HG02938 (cell line): ENCODE data around the gene AWAT2.

ENCODE experiments used
- ATAC-seq: cut with Tn5 transposase; IDR thresholded peaks from one replicate; pipeline ENCODE4 v1.9.1; 2021; ENCODE audit warnings: mild to moderate bottlenecking, moderate library complexity; ENCODE audit not compliant: unreplicated experiment

Gene AWAT2

DNA sequence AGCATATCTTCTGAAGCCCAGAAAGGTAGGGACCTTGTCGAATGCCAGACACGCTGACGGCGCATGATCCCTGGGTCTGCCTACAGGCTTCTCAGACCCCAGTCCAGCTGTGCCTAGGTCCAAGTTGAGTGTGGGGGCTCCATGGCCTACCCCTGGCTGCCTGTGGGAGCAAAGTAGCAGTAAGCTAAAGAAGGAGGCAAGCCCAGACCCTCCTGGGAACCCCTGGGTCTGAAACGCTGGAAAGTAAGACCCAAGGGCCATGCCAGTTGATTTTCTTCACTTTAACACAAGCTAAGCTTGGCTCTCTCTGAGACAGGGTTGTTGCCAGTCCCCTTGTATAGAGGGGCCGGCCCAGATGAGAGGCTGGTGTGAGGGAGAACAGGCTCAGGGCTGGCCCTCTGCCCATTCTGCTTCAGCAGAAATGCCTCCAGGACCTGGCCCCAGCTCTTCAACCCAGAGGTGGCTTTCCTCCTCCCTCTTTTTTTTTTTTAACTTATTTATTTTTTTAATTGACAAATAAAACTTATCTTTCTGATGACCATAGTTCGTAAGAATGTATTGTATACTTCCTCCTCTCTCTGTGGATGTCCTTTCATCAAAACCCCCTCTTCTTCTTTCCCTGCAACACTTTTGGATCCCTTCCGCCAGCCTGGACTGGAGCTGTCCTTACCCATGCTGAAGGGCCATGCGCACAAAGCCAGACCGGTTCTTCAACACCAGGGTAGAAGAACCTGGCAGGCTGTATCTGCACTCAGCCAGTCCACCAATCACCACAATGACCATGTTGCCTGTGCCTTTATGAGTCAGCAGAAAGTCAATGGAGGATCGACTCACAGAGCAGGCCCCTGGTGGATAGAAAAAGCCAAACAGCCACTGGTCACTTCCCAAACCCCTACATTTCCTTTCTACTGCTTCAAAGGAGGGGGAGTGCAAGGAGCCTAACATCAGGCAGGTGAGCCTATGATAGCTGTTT is 7.1 kb downstream of the AWAT2 start:
- no peak for ATAC-seq

DNA sequence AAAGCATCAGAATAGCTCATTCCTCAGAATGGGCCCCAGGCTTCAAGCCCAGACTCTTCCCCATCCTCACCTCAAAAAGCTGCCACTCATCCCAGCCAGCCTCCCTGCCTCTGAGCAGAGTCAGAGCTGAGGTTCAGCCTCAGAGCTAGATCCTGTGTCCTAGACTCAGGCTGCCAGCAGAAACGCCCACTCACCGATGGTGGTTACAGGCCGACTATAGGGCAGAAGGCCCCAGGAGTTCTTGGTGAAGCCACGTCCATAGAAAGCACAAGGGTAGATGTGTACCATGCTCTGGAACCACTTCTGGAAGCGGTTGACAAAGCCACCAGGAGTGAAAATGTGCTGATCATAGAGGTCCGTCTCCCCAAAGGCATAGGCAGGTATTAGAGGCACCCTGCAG is 7.7 kb downstream of the AWAT2 start:
- ATAC-seq = no peak

DNA sequence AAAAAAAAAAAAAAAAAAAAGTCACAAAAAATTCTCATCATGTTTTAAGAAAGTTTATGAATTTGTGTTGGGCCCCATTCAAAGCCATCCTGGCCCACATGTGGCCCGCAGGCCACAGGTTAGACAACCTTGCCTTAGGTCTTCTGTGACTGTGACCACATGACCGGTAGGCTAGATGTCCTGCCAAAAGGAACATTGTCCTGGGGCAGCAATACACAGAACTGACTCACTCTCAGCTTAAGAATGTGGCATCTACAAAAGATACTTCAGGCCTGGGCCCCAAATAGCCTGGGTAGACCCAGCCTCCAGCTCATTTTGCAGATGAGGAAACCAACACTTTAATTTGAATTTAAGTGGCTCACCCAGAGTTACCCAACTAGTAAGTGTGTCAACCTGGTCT is 10.0 kb downstream of the AWAT2 start:
- no peak for ATAC-seq

DNA sequence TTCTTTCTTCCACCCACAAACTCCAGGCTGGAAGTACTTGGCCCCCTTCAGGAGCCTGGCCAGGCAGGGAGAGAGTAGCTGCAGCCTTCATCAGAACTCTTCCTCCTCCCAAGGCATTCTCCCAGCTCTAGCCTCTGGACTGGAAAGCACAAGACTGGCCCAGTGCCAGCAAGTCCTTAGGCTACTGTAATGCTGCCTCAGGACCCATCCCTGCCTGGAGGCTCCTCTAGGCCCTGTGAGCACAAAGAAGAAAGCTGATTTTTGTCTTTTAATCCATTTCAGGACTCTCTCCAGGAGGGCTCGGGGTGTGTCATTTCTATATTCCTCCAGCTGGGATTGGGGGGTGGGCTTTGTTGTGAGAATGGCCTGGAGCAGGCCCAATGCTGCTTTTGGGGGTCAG is 10.8 kb downstream of the AWAT2 start:
- ATAC-seq = no peak

DNA sequence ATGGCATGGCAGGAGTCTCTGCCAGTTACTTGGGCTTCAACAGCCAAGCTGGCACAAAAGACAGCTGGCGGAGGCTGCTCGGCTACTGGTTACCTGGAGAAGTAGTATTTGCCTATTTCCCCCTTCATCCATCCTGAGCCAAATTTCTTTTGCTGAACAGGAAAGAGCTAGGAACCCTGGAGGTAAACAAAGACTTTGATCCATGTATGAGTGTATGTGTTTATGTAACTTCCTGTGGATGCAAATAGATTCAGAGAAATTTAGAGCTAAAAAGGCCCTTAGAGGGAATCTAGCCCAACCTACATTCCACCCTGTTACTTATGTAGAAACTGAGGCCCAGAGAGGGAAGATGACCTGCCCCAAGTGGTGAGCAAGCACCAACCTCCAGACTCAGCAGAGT is 11.2 kb downstream of the AWAT2 start:
- ATAC-seq = no peak

DNA sequence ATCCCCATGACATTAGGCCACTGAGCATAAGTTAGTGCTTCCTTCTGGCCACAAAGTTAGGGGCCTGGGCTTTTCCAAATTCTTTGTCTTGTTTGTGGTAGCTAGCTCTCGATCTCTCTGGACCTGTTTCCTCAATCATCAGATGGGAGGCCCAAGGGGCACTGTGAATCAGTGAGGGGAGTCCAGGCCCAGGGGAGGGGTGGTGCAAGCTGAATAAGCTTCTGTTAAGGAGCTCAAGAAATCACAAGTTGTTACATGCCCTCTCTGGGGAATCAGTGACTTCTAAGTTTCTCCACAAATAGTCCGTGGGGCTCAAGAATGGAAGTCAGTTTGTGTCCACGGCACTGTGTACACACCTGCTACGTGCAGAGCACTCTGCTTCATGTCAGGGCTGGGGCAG is 15.1 kb downstream of the AWAT2 start:
- no peak for ATAC-seq

DNA sequence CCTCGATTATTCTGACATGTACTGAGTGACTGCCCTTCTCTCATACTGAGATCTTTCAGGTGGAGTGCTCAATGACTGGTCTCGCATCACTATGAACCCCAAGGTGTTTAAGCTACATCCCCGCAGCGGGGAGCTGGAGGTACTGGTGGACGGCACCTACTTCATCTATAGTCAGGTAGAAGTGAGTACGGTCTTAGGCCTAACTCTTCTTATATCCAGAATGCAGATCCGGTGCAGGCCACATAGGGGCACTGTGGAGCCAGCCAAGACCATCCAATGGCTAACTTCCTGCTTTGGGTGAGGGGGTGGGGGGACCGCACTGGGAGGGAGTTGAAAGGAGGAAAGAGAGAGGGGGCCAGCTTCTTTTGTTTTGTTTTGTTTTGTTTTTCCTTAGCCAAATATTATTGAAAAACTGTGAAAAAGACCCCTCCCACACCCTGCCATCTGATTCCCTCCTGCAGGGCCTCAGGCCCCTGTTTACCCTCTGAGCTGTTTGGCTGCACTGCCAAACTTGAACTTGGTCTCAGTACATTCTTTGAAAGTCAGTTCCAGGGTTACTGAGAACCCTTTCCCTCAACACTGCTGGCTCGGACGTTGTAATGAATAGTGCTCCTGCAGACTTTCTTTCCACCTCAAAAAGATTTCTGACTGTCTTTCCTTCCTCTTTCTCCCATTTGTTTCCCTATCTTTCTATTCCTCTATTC is 16.2 kb downstream of the AWAT2 start:
- peak; percentile 76 for ATAC-seq

DNA sequence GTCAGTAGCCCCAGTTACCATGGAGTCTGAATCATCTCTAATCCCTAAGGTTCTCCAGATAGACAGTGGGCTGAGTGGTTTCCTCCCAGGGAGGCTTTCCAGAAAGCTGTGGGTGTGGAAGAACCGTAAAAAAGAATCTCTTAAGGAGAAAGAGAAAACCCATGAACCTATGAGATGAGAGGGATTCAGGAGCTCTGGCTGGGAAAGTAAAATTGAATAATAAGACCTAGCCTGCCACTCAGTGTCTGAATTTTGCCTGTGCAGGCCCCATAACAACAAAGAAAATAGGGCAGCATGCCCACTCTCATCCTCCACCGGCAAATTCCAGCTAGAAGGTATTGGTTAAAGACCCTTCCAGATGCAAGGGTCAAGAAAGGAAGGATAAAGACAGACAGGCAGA is 16.9 kb downstream of the AWAT2 start:
- no peak for ATAC-seq

DNA sequence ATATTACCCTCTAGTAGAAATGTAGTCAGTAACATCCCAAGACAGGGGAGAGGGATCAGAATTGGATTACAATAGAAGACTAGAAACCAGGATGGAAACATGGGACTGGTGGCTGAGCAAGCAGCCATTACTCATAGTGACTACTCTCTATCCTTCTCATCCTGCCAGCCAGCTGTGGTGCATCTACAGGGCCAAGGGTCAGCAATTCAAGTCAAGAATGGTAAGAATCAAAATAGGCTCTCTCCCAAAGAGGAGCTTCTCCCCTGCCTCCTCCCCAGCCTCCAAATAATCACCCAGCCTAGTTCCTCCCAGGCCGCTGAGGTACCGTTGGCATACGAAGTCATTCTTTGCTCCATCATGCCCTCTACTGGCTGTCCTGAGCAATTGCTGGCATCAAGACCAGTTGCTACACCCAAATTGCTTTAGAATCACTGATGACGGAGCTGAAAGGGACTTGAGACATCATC is 19.4 kb downstream of the AWAT2 start:
- ATAC-seq = peak; percentile 64

DNA sequence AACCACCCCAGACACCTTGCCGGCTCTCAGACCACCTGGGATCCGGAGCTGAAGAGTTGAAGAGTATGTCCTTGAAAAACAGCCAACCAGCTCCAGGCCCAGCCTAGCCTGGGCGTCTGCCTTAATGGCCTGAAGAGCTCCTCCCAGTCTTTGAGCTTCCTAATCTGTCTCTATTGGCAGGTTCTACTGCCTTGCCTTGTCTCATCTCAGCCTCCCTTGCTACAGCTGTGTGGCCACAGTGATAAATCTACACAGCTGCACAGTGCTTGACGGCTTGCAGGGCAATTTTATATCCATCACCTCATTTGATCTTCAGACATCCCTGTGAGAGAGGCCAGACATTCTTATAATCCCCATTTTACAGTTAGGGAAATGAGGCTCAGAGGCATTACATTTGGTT is 19.9 kb downstream of the AWAT2 start:
- no peak for ATAC-seq

DNA sequence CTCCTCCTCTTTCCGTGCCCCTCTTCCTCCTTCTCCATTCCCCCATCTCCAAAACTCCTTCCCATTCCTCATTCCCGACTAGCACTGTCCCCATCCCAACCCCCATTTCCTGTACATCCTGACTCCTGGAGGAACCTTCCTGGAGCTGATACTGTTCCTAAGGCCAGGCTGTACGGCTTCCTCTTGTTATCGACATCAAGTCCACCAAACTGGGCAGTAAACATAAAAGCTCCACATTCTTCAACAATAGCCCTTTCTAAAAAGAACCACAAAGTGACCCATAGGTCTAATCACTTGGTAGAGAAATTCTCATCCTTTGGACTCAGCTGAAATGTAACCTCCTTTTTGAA is 22.9 kb downstream of the AWAT2 start:
- no peak for ATAC-seq

DNA sequence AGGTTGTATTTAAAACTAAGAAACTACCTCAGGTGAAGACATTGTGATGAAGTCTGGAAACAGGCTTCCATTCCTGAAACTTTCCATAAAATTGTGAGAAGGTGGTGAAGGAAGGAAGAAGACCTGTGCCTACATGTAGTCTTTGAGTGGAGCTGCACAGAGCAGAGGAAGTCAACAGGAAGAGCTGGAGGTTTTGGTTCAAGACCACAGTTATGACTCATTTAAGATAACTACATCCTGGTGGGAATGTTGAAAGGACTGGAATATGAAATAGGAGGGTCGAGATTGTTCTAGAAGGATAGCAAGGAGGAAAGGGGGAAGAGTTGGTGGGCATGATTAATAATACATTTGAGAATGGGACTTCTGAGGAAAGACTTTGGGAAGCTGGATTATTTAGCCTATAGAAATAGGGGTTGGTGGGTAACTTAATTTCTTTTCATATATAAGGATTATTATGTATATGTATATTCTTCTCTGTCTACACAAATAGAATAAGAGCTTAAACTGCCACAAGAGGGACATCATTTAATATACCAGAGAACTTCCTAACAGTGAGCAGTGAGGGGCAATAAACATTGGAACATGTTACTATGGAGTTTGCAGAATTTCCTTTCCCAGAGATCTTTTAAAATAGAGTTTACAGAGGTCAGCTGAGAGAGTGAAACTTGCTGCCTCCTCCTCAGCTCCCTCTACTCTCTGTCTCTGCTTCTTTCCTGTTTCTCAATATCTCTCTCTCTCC is 23.5 kb downstream of the AWAT2 start:
- no peak for ATAC-seq

DNA sequence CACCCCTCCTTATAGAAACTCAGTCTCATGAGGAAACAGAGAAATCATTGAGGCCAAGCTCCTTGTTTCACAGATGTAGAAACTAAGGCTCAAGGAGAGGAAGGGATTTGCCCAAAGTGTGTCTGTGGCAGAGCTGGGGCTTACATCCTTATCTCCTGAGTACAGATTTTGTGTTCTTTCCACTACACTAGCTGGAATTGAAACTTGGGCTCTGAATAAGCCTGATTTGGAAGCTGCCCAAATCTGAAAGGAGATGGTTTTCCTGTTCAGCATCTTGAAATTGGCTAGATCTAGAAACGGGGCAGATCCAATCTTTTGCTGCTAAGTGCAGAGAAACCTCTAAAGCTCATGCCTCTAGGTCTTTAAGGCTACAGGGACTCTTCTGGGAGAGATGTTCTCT is 24.3 kb downstream of the AWAT2 start:
- ATAC-seq = no peak

DNA sequence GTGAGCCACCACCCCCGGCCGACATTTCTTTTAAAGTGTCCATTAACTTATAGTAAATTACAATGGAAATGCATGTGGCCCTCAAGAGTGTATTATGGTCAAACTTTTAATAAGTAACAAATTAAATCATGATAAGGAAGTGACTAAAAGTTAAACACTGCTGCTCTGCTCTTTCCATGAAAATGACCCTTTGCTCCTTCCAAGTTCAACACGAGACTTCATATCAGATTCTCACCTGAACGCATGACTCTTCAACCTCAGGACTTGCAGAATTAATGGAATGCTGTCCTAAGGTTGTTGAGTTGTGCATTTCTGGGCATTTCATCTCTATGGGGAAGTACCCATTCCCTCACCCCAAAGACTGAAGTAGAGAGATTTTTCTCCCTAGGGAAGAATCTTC is 27.1 kb downstream of the AWAT2 start:
- ATAC-seq = no peak

DNA sequence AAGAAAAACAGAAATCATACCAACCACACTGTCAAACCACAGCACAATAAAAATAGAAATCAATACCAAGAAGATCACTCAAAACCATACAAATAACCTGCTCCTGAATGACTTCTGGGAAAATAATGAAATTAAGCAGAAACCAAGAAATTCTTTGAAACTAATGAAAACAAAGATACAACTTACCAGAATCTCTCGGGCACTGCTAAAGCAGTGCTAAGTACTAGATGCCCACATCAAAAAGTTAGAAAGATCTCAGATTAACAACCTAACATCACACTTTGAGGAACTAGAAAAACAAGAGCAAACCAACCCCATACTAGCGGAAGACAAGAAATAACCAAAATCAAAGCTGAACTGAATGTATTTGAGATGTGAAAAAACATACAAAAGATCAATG is 33.2 kb downstream of the AWAT2 start:
- ATAC-seq = no peak

DNA sequence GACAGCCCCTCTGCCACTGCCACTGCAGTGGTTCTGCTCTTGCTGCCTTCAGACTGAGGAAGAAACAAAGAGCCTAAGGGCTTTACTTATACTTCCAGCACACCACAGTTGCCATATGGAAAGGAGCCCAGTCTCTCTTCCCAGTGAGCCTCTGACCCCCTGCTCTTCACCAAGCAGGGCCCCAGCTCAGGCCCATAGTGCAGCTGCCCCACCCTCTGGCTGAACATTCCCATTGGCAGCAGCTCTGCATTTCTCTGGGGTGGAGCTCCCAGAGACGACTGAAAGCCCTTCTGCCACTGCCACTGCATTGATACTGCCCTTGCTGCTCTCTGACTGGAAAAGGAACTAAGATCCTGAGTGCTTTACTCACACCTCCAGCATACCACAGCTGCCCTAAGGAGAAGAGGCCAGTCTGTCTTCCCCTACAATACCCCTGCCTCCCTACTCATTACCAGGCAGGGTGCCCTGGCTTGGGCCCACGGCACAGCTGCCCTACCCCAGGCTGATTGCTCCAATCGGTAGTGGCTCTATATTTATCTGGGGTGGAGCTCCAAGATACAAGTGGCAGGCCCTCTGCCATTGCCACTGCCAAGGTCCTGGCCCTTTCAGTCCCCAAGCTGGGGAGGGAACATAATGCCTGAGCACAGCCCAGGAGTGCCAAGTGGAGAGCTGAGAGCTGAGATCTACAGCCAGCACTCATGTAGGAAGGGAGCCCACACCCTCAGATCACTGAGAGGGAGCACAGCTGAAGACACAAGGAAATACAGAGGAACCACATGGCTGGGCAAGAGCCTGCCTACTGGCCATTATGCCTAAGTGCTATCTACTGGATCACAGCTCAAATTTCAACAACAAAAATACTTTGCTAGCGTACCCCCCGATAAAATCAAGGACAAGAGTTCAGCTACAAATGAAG is 36.0 kb downstream of the AWAT2 start:
- no peak for ATAC-seq

DNA sequence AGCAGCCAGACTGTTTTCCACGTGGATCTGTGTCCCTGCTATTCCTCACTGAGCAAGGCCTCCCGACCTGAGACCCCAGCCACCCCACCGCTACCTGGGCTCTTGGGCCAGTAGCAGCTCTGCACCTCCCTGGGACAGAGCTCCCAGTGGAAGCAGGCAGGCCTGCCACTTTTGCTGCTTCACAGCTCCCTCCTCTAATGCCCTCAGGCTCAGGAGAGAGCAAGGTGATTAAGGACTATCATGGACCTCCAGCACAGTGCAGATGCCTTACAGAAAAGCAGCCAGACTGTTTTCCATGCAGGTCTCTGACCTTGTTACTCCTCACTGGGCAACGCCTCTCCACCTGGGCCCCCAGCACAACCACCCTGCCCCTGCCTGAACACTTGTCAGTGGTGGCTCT is 37.0 kb downstream of the AWAT2 start:
- ATAC-seq = no peak

DNA sequence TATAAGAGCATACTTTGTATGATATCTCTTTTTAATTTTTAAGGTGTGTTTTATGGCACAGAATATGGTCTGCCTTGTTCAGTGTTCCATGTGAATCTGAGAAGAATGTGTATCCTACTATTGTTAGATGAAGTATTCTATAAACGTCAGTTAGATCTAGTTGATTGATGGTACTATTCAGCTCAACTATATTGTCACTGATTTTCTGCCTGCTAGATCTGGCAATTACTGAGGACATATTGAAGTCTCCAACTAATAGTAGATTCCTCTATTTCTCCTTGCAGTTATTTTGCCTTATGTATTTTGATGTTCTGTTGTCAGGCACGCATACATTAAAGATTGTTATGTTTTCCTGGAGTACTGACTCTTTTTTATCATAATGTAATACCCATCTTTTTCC is 39.8 kb downstream of the AWAT2 start:
- ATAC-seq = no peak

DNA sequence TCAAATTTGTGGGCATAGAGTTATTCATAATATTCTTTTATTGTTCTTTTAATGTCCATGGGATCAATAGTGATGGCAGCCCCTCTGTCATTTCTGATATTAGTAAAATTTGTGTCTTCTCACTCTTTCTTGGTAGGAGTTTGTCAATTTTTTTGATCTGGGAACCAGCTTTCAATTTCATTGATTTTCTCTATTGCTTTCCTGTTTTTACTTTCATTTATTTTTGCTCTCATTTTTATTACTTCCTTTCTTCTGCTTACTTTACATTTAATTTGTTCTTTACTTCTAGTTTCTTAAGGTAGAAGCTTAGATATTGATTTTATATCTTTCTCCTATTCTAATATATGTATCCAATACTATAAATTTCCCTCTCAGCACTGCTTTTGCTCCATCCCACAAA is 40.7 kb downstream of the AWAT2 start:
- ATAC-seq = no peak

DNA sequence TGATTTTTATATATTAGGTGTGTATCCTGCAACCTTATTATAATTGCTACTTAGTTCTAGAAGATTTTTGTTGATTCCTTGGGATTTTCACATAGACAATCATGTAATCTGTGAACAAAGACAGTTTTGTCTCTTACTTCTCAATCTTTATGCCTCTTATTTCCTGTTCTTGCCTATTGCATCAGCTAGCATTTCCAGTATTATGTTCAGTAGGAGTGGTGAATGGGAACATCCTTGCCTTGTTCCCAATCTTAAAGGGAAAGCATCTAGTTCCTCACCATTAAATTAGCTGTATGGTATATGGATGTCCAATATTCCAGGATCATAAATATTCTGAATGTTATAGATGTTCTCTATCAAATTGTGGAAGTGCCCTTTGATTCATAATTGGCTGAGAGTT is 41.8 kb downstream of the AWAT2 start:
- no peak for ATAC-seq
